ENCODE data around the gene PNMA6F.
"Not testable (repeated sequence)": the region's sequence is repeated elsewhere in the genome, so short reads cannot be mapped to it uniquely, and the experiment has no call there.

Gene PNMA6F

GRCh38 chrX:153302796-153303195, 18.8 kb downstream of the PNMA6F start:
- no peak for DNase-seq (ENCODE audit: low spot score)

GRCh38 chrX:153301746-153302145, 19.8 kb downstream of the PNMA6F start:
- DNase-seq (ENCODE audit: low spot score) = no peak

- no peak for DNase-seq (ENCODE audit: low spot score)
Observed at GRCh38 chrX:153299855-153300254, 21.7 kb downstream of the PNMA6F start.

- no peak for DNase-seq (ENCODE audit: low spot score)
Observed at GRCh38 chrX:153297376-153297775, 24.2 kb downstream of the PNMA6F start.

GRCh38 chrX:153293485-153294071, 28.0 kb downstream of the PNMA6F start:
- DNase-seq (ENCODE audit: low spot score) = not testable (repeated sequence)

GRCh38 chrX:153288807-153289206, 32.8 kb downstream of the PNMA6F start:
- not testable (repeated sequence) for DNase-seq (ENCODE audit: low spot score)

GRCh38 chrX:153285678-153286077, 35.9 kb downstream of the PNMA6F start:
- not testable (repeated sequence) for DNase-seq (ENCODE audit: low spot score)

GRCh38 chrX:153283982-153284381, 37.6 kb downstream of the PNMA6F start:
- DNase-seq (ENCODE audit: low spot score) = not testable (repeated sequence)

GRCh38 chrX:153281784-153282183, 39.8 kb downstream of the PNMA6F start:
- not testable (repeated sequence) for DNase-seq (ENCODE audit: low spot score)

- DNase-seq (ENCODE audit: low spot score) = not testable (repeated sequence)
Observed at GRCh38 chrX:153279304-153279703, 42.3 kb downstream of the PNMA6F start.

- DNase-seq (ENCODE audit: low spot score) = not testable (repeated sequence)
Observed at GRCh38 chrX:153276049-153276448, 45.5 kb downstream of the PNMA6F start.

- not testable (repeated sequence) for DNase-seq (ENCODE audit: low spot score)
Observed at GRCh38 chrX:153275418-153275817, 46.1 kb downstream of the PNMA6F start.

- DNase-seq (ENCODE audit: low spot score) = not testable (repeated sequence)
Observed at GRCh38 chrX:153272584-153272983, 49.0 kb downstream of the PNMA6F start.

GRCh38 chrX:153272070-153272469, 49.5 kb downstream of the PNMA6F start:
- not testable (repeated sequence) for DNase-seq (ENCODE audit: low spot score)
